MCF 10A (cell line): ENCODE data around the gene AZGP1. TPM values are rescaled to one million over a fixed set of nuclear protein-coding genes. Genes with fewer than 3 reads are reported as not detected.
A peak's percentile ranks its signal among the peaks of the same experiment; 100 is the strongest.
"Not testable (repeated sequence)": the region's sequence is repeated elsewhere in the genome, so short reads cannot be mapped to it uniquely, and the experiment has no call there.

ENCODE experiments used
- BruUV-seq: library from RNA; stranded (reverse); fragments of 400-500 nt; replicated peaks from 2 replicates; lab custom pipeline; 2021; lab: Mats Ljungman, UMichigan
- CTCF ChIA-PET: fragments of 300-600 bp; sonication (Branson Sonifier 250); formaldehyde crosslinking; extraction: SDS; loops from one replicate; lab custom pipeline; 2021; ENCODE audit warnings: antibody characterized with exemption, inconsistent platforms; lab: Yijun Ruan, JAX
- POLR2A ChIA-PET: fragments of 300-600, 350-650 bp; sonication (Branson Sonifier 250); formaldehyde crosslinking; extraction: SDS; loops from one replicate; lab custom pipeline; 2020; ENCODE audit warnings: antibody characterized with exemption, inconsistent platforms; lab: Yijun Ruan, JAX
- DNase-seq: peaks from one replicate; pipeline ENCODE4 v3.0.0-alpha.2; 2018; ENCODE audit not compliant: unreplicated experiment
- H3K27ac Mint-ChIP-seq: one replicate; pipeline ENCODE4 v1.8.0; 2022; ENCODE audit warnings: mild to moderate bottlenecking, low read depth, mixed read lengths; ENCODE audit not compliant: unreplicated experiment
- H3K27me3 Mint-ChIP-seq: one replicate; pipeline ENCODE4 v1.8.0; 2022; ENCODE audit warnings: mixed read lengths; ENCODE audit not compliant: insufficient read depth, unreplicated experiment
- H3K36me3 Mint-ChIP-seq: one replicate; pipeline ENCODE4 v1.8.0; 2022; ENCODE audit warnings: mild to moderate bottlenecking, moderate library complexity, mixed read lengths; ENCODE audit not compliant: insufficient read depth, unreplicated experiment
- H3K4me1 Mint-ChIP-seq: one replicate; pipeline ENCODE4 v1.8.0; 2022; ENCODE audit warnings: mixed read lengths; ENCODE audit not compliant: insufficient read depth, unreplicated experiment
- H3K4me3 Mint-ChIP-seq: one replicate; pipeline ENCODE4 v1.8.0; 2022; ENCODE audit warnings: mild to moderate bottlenecking, moderate library complexity, mixed read lengths; ENCODE audit not compliant: unreplicated experiment
- H3K9me3 Mint-ChIP-seq: one replicate; pipeline ENCODE4 v1.8.0; 2022; ENCODE audit warnings: mixed read lengths; ENCODE audit not compliant: unreplicated experiment
- intact Hi-C: fragments of 100-400 bp; cut with micrococcal nuclease; formaldehyde crosslinking; loops from 2 replicates; pipeline ENCODE4 v1.14.1; 2022
- total RNA-seq: library from RNA; stranded (reverse); gene quantifications from 2 replicates; pipeline ENCODE4 v1.2.3, GENCODE V29; 2022
- TF ChIP-seq, protein P1 (sequence below): fragments of 200-600 bp; IDR thresholded peaks from one replicate; pipeline ENCODE4 v1.8.0; 2022; ENCODE audit warnings: antibody characterized with exemption, mild to moderate bottlenecking; ENCODE audit not compliant: unreplicated experiment

The AZGP1 gene
- total RNA-seq, 1 experiment from 2014 or later: 0.58 TPM

DNA sequence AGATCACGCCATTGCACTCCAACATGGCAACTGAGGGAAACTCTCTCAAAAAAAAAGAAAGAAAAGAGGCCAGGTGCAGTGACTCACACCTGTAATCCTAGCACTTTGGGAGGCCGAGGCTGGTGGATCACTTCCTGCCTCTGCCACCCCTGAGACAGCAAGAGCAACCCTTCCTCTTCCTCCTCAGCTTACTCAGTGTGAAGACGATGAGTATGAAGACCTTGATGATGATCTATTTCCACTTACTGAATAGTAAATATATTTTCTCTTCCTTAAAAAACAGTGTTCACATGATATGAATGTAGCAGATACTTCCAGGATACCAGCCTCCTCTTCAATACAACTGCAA lies 37.5 kb upstream of the AZGP1 start:
- BruUV-seq: no TSS peak
- ChIA-PET POLR2A (interaction anchor here (0.5 to 3.7 kb wide), 7 partner anchors 8 to 188 kb away, joined by 3 to 23 read pairs (median 4); partner anchors contain the start of genes TRIM4 and ZSCAN21), CTCF (interaction anchor here (0.7 to 1.4 kb wide), 4 partner anchors 15 to 40 kb away, joined by 3 to 6 read pairs (median 4); no protein-coding TSS in a partner anchor)
- H3K4me1 Mint-ChIP-seq: peaks cover 4% of the 10 kb centered on the region
- H3K4me3 Mint-ChIP-seq: no peak overlapping the region
- TF ChIP-seq, protein P1, sequence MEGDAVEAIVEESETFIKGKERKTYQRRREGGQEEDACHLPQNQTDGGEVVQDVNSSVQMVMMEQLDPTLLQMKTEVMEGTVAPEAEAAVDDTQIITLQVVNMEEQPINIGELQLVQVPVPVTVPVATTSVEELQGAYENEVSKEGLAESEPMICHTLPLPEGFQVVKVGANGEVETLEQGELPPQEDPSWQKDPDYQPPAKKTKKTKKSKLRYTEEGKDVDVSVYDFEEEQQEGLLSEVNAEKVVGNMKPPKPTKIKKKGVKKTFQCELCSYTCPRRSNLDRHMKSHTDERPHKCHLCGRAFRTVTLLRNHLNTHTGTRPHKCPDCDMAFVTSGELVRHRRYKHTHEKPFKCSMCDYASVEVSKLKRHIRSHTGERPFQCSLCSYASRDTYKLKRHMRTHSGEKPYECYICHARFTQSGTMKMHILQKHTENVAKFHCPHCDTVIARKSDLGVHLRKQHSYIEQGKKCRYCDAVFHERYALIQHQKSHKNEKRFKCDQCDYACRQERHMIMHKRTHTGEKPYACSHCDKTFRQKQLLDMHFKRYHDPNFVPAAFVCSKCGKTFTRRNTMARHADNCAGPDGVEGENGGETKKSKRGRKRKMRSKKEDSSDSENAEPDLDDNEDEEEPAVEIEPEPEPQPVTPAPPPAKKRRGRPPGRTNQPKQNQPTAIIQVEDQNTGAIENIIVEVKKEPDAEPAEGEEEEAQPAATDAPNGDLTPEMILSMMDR: no peak
- no peak overlapping the region for H3K27ac Mint-ChIP-seq
- H3K9me3 Mint-ChIP-seq: no peaks in the 10 kb centered on the region
- H3K27me3 Mint-ChIP-seq: no peaks in the 10 kb centered on the region
- intact Hi-C loops: no loop called here
- peaks cover 7% of the 10 kb centered on the region for H3K36me3 Mint-ChIP-seq
- DNase-seq: no peak

DNA sequence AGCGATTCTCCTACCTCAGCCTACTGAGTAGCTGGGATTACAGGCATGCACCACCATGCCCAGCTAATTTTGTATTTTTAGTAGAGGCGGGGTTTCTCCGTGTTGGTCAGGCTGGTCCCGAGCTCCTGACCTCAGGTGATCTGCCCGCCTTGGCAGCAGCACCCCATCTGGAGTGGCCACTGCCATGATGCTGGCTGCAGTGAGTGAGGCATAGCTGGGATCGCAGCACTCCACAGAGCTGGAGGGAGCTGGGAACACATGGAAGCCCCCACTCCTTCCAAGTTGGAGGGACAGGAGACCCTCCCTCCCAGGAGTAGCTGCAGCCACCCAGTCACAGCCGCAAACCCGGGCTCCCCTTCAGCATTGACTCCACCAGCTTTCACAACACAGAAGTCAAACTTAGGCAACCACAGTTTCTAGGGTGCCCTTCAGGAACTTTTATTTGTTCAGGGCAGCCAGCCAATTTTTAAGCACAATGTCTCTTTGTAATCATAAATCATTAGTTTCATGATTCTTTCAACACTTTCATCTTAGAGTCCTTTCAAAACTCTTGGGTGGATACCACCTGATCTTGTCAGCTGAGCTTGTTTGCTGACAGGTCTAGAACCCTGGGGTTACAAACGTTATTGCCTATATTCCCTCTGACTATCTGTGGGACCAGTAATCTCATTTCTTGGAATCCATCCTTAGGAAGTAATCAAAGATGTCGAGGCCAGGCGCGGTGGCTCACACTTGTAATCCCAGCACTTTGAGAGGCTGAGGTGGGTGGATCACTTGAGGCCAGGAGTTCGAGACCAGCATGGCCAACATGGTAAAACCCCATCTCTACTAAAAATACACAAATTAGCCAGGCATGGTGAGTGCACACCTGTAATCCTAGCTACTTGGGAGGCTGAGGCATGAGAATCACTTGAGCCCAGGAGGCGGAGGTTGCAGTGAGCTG lies 36.8 kb upstream of the AZGP1 start:
- H3K27me3 Mint-ChIP-seq, H3K4me3 Mint-ChIP-seq, H3K36me3 Mint-ChIP-seq, BruUV-seq, H3K27ac Mint-ChIP-seq, H3K4me1 Mint-ChIP-seq, H3K9me3 Mint-ChIP-seq, intact Hi-C loops: not testable (repeated sequence)
- CTCF ChIA-PET: interaction anchor here (0.6 to 2.0 kb wide), 6 partner anchors 14 to 40 kb away, joined by 3 to 10 read pairs (median 4); no protein-coding TSS in a partner anchor
- POLR2A ChIA-PET: interaction anchor here (0.5 to 3.7 kb wide), 9 partner anchors 9 to 188 kb away, joined by 3 to 23 read pairs (median 3); partner anchors contain the start of genes TRIM4 and ZSCAN21
- peak; percentile 66 for DNase-seq

DNA sequence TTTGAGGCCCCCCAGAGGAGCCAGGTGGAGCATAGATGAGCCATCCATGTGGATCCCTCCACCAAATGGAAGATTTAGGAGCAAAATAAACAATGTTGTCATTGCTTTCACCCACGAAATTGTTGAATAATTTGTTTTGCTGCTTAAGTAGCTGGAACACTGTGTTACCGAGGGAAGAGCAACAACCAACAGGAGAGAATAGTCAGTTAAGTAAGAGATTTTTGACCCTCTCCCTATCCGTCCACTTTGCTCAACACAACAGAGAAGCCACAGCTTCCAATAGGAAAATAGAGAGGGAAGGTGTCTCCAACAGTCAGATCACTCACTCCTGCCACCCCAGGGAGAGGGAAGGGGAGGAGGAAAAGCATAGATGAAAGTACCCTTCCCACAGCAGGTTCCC lies 35.7 kb upstream of the AZGP1 start:
- no peaks in the 10 kb centered on the region for H3K36me3 Mint-ChIP-seq
- H3K27ac Mint-ChIP-seq: no peak overlapping the region
- TF ChIP-seq, protein P1: no peak
- no peaks in the 10 kb centered on the region for H3K27me3 Mint-ChIP-seq
- intact Hi-C loops: no loop called here
- no peaks in the 10 kb centered on the region for H3K9me3 Mint-ChIP-seq
- no peak overlapping the region for H3K4me3 Mint-ChIP-seq
- ChIA-PET CTCF (interaction anchor here (0.6 to 2.0 kb wide), 3 partner anchors 22 to 1083 kb away, joined by 3 to 10 read pairs (median 5); no protein-coding TSS in a partner anchor), POLR2A (interaction anchor here (1.4 kb wide), 1 partner anchor 12 kb away, joined by 3 read pairs; no protein-coding TSS in a partner anchor)
- BruUV-seq: no TSS peak
- DNase-seq: no peak
- H3K4me1 Mint-ChIP-seq: no peaks in the 10 kb centered on the region

DNA sequence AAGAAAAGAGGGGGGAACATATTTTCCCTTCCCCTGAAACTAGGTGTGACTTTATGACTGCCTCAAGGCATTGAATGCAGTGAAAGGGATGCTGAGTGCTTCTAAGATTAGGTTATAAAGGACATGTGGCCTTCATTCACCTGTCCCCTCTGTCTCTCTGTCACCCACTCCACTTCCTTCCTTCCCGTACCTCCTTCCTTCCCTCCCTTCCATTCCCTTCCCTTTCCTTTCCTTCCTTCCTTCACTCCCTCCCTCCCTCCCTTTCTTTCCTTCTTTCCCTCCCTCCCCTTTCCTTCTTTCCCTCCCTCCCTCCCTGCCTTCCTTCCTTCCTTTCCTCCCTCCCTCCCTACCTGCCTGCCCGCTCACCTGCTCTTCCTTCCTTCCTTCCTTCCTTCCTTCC lies 35.1 kb upstream of the AZGP1 start:
- Mint-ChIP-seq H3K9me3 (no peaks in the 10 kb centered on the region), H3K27ac (no peak overlapping the region), H3K27me3 (no peaks in the 10 kb centered on the region), H3K36me3 (no peaks in the 10 kb centered on the region), H3K4me3 (no peak overlapping the region), H3K4me1 (no peaks in the 10 kb centered on the region)
- TF ChIP-seq, protein P1: no peak
- DNase-seq: no peak
- intact Hi-C loops: no loop called here
- ChIA-PET CTCF (interaction anchor here (0.5 to 2.0 kb wide), 3 partner anchors 11 to 1084 kb away, joined by 4 to 10 read pairs (median 5); no protein-coding TSS in a partner anchor), POLR2A (no interaction called here)
- BruUV-seq: no TSS peak

GRCh38 chr7:100009952-100010351 lies 34.1 kb upstream of the AZGP1 start:
- CTCF ChIA-PET, DNase-seq, H3K27me3 Mint-ChIP-seq, H3K36me3 Mint-ChIP-seq, H3K9me3 Mint-ChIP-seq, H3K4me1 Mint-ChIP-seq, H3K4me3 Mint-ChIP-seq, POLR2A ChIA-PET, BruUV-seq, intact Hi-C loops, H3K27ac Mint-ChIP-seq: not testable (repeated sequence)
